SU-DHL-6 (cell line): Measurements from ENCODE around the gene PCK1.

Source experiments
- H2AFZ ChIP-seq: fragments of 200-600 bp; sonication (generic); 2 replicates; pipeline ENCODE4 v1.6.1; 2014; ENCODE audit warnings: low read depth, mild to moderate bottlenecking, moderate library complexity, mixed read lengths, antibody characterized with exemption, low read length; ENCODE audit not compliant: severe bottlenecking
- H3F3A ChIP-seq: fragments of 200-600 bp; shearing (Covaris generic); 2 replicates; pipeline ENCODE4 v1.6.0; 2016; ENCODE audit warnings: antibody characterized with exemption, mild to moderate bottlenecking; ENCODE audit not compliant: insufficient read depth
- H3K27ac ChIP-seq: fragments of 200-600 bp; sonication (generic); 2 replicates; pipeline ENCODE4 v1.5.1; 2016; ENCODE audit warnings: low read depth, mild to moderate bottlenecking, low read length, moderate library complexity, mixed read lengths
- H3K27me3 ChIP-seq: fragments of 200-600 bp; sonication (generic), shearing (Covaris generic); 2 replicates; pipeline ENCODE4 v1.6.0; 2014; ENCODE audit warnings: mild to moderate bottlenecking, low read length
- H3K36me3 ChIP-seq: fragments of 200-600 bp; sonication (generic); 2 replicates; pipeline ENCODE4 v1.6.1; 2014; ENCODE audit warnings: mild to moderate bottlenecking, low read length, mixed read lengths
- H3K4me2 ChIP-seq: fragments of 300-600, 200-600 bp; shearing (Covaris generic), sonication (generic); 2 replicates; pipeline ENCODE4 v1.6.0; 2014; ENCODE audit warnings: low read length, low read depth, mild to moderate bottlenecking; ENCODE audit not compliant: poor library complexity, severe bottlenecking
- H3K4me3 ChIP-seq: fragments of 200-600 bp; sonication (generic); 2 replicates; pipeline ENCODE4 v1.5.1; 2014; ENCODE audit warnings: antibody characterized with exemption, low read length, mild to moderate bottlenecking, mixed read lengths; ENCODE audit not compliant: insufficient read depth, poor library complexity, severe bottlenecking
- H3K79me2 ChIP-seq: fragments of 200-600 bp; sonication (generic); 2 replicates; pipeline ENCODE4 v1.6.1; 2014; ENCODE audit warnings: mild to moderate bottlenecking, low read length, moderate library complexity; ENCODE audit not compliant: insufficient read depth
- H3K9ac ChIP-seq: fragments of 200-600 bp; sonication (generic); 2 replicates; pipeline ENCODE4 v1.7.0; 2014; ENCODE audit warnings: mild to moderate bottlenecking, low read length
- H3K9me2 ChIP-seq: fragments of 200-600 bp; sonication (generic); replicated peaks from 2 replicates; pipeline ENCODE4 v1.6.1; 2014; ENCODE audit warnings: low read length; ENCODE audit not compliant: insufficient read depth
- H3K9me3 ChIP-seq: fragments of 200-600 bp; sonication (generic); 2 replicates; pipeline ENCODE4 v1.6.1; 2014; ENCODE audit warnings: low read length, mixed read lengths; ENCODE audit not compliant: insufficient read depth
- H4K20me1 ChIP-seq: fragments of 200-600 bp; sonication (generic); 2 replicates; pipeline ENCODE4 v1.6.1; 2014; ENCODE audit warnings: low read depth, mild to moderate bottlenecking, antibody characterized with exemption, low read length, moderate library complexity, mixed read lengths
- EZH2phosphoT487 ChIP-seq: fragments of 200-600 bp; sonication (generic), shearing (Covaris generic); conservative IDR thresholded peaks from 2 replicates; pipeline ENCODE4 v1.6.1; 2018; ENCODE audit warnings: mild to moderate bottlenecking, antibody characterized with exemption, low read length, moderate library complexity, mixed read lengths
- TF ChIP-seq, protein P1 (sequence below): fragments of 200-600 bp; sonication (generic); IDR thresholded peaks from one replicate; pipeline ENCODE4 v1.5.1; 2017; ENCODE audit warnings: antibody characterized with exemption, mild to moderate bottlenecking, low read length, moderate library complexity; ENCODE audit not compliant: insufficient read depth, poor library complexity, severe bottlenecking

Gene PCK1

DNA sequence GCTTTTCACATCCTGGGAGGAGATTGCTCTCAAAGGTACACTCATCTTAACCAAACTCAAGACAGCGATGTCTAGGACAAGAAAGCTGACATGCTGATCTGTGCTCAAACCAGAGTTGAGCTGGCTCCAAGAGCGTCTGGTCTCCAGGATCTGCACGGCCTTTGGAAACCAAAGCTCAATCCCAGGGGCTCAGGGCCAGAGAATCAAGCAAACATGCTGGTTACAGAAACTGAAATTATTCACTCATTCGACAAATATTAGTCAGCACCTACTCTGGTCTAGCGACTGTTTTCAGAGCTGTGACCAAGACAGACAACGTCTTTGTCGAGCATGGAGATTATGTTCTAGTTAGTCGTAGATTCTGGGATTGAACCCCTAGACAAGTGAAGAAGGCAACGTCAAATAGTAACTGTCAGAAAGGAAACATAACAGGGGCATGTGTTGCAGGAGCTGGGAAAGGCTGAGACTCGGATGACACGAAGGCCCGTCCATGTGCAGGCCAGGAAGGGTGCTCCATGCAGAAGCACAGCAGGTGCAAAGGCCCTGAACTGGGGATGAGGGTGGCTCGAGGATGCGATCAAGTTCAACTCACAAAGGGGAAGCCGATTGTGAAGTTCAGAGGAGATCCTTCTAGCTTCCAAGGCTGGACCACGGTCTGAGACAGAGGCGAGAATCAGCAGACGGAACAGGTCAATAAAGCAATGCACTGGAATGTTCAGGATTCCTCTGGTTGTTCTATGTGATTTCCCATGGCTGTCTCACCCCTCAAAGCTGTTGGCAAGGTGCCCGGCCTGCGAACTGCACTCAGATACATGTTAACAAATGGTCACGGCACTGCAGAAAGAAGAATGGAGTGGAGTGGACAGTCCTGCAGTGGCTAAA lies 12.5 kb upstream of the PCK1 start:
- Histone ChIP-seq H2AFZ (no peak overlapping the region), H3K79me2 (no peaks in the 10 kb centered on the region), H4K20me1 (no peaks in the 10 kb centered on the region), H3K4me2 (no peak overlapping the region), H3K36me3 (no peaks in the 10 kb centered on the region), H3K4me3 (no peak overlapping the region), H3K9me3 (no peaks in the 10 kb centered on the region), H3F3A (no peaks in the 10 kb centered on the region), H3K9me2 (no peaks in the 10 kb centered on the region), H3K9ac (no peak overlapping the region), H3K27me3 (no peaks in the 10 kb centered on the region), H3K27ac (no peak overlapping the region)
- no peak for TF ChIP-seq EZH2phosphoT487
- TF ChIP-seq, protein P1, sequence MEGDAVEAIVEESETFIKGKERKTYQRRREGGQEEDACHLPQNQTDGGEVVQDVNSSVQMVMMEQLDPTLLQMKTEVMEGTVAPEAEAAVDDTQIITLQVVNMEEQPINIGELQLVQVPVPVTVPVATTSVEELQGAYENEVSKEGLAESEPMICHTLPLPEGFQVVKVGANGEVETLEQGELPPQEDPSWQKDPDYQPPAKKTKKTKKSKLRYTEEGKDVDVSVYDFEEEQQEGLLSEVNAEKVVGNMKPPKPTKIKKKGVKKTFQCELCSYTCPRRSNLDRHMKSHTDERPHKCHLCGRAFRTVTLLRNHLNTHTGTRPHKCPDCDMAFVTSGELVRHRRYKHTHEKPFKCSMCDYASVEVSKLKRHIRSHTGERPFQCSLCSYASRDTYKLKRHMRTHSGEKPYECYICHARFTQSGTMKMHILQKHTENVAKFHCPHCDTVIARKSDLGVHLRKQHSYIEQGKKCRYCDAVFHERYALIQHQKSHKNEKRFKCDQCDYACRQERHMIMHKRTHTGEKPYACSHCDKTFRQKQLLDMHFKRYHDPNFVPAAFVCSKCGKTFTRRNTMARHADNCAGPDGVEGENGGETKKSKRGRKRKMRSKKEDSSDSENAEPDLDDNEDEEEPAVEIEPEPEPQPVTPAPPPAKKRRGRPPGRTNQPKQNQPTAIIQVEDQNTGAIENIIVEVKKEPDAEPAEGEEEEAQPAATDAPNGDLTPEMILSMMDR = no peak

DNA sequence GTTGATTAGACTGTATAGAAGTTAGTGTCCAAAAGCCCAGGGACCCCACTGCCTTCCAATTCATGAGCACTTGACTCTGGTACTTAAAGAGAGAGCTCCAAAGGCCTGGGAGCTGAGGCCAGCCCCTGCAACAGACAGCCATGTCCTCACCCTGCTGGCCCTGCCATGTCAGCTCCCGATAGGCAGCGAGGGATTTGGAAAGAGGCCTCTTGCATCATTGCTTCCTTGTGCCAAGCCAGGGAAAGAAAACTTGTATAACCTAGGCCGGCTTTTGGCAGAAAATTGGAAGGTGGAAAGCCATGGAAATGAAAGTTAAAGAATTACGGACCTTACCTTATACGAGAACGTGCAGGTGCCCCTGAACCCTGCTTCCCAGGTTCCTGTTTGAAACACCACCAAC lies 8.4 kb upstream of the PCK1 start:
- Histone ChIP-seq H3K79me2 (no peaks in the 10 kb centered on the region), H3K4me3 (no peak overlapping the region), H2AFZ (no peak overlapping the region), H3K4me2 (no peak overlapping the region), H3K27ac (no peak overlapping the region), H3F3A (no peaks in the 10 kb centered on the region), H3K27me3 (no peaks in the 10 kb centered on the region), H3K36me3 (no peaks in the 10 kb centered on the region), H3K9ac (no peak overlapping the region), H3K9me3 (no peaks in the 10 kb centered on the region), H3K9me2 (no peaks in the 10 kb centered on the region), H4K20me1 (no peaks in the 10 kb centered on the region)
- no peak for TF ChIP-seq EZH2phosphoT487
- TF ChIP-seq, protein P1 = no peak

GRCh38 chr20:57553376-57554018 lies 7.4 kb upstream of the PCK1 start:
- H3K27me3 ChIP-seq = no peaks in the 10 kb centered on the region
- no peak overlapping the region for H3K9ac ChIP-seq

More at GRCh38 chr20:57553376-57554018, 7.4 kb upstream of the PCK1 start:
- TF ChIP-seq EZH2phosphoT487 = no peak
- TF ChIP-seq, protein P1 = no peak
- Histone ChIP-seq H3K9me3 (no peaks in the 10 kb centered on the region), H3K36me3 (no peaks in the 10 kb centered on the region), H2AFZ (no peak overlapping the region), H3K4me3 (no peak overlapping the region), H3K27ac (no peak overlapping the region), H3F3A (no peaks in the 10 kb centered on the region), H4K20me1 (no peaks in the 10 kb centered on the region), H3K4me2 (no peak overlapping the region), H3K9me2 (no peaks in the 10 kb centered on the region), H3K79me2 (no peaks in the 10 kb centered on the region)
